ENCODE data around the gene RPS6KB2. TPM values are rescaled to one million over a fixed set of nuclear protein-coding genes. Genes with fewer than 3 reads are reported as not detected.

The RPS6KB2 gene
- total and polyA plus RNA-seq, 2 experiments from 2014 or later, result 65.0 to 105 TPM

GRCh38 chr11:67419325-67420049, 8.8 kb upstream of the RPS6KB2 start:
- Histone ChIP-seq H3K4me1 (ENCODE audit: insufficient read depth) (peaks cover 14% of the 10 kb centered on the region), H3K9me2 (replicated peaks; ENCODE audit: insufficient read depth) (no peaks in the 10 kb centered on the region), H3K36me3 (replicated peaks; ENCODE audit: insufficient read depth, low read depth) (no peaks in the 10 kb centered on the region), H3K27me3 (no peaks in the 10 kb centered on the region), H3K9me3 (ENCODE audit: low read depth) (no peaks in the 10 kb centered on the region), H4K20me1 (ENCODE audit: insufficient read depth, poor library complexity, severe bottlenecking) (no peaks in the 10 kb centered on the region), H2AFZ (no peak overlapping the region), H3K4me2 (peak overlapping the region; percentile 94), H3K27ac (no peak overlapping the region), H3K79me2 (no peaks in the 10 kb centered on the region), H3K4me3 (no peak overlapping the region)
- DNase-seq (ENCODE audit: low spot score), result no peak
- TF ChIP-seq, protein P1, sequence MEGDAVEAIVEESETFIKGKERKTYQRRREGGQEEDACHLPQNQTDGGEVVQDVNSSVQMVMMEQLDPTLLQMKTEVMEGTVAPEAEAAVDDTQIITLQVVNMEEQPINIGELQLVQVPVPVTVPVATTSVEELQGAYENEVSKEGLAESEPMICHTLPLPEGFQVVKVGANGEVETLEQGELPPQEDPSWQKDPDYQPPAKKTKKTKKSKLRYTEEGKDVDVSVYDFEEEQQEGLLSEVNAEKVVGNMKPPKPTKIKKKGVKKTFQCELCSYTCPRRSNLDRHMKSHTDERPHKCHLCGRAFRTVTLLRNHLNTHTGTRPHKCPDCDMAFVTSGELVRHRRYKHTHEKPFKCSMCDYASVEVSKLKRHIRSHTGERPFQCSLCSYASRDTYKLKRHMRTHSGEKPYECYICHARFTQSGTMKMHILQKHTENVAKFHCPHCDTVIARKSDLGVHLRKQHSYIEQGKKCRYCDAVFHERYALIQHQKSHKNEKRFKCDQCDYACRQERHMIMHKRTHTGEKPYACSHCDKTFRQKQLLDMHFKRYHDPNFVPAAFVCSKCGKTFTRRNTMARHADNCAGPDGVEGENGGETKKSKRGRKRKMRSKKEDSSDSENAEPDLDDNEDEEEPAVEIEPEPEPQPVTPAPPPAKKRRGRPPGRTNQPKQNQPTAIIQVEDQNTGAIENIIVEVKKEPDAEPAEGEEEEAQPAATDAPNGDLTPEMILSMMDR (IDR thresholded peaks at IDR 0.05; ENCODE audit: poor library complexity), result no peak
- no peak for TF ChIP-seq EZH2 (IDR thresholded peaks at IDR 0.05; ENCODE audit: borderline replicate concordance)
- no peak for TF ChIP-seq EZH2phosphoT487 (IDR thresholded peaks at IDR 0.05; ENCODE audit: low read depth, severe bottlenecking, unreplicated experiment)
- WGBS (ENCODE audit: low lambda C conversion rate, missing lambda C conversion rate), result 94% methylated on average over 21 of the region's 21 CpGs

DNA sequence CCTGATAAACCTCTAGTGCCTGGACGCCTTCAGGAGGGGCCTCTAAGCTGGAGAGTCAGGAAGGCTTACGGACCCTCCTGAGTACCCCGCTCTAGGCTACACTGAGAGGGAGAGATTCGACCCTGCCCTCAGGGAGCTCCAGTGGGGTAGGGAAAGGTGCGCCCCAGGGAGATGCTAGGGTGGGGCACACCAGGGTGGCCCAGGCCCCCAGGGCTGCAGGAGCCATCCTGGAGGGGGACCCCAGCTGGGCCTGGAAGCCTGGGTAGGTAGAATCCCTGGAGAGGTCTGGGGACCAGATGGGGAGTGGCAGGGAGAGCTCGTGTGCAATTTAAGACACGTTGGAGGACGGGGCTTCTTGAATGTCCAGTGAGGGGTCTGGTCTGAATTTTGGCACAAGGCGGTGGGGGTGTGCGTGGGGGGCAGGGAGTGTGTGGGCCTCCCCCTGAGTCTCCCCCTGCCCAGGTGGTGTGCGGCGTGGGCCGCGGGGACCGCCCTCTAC, 8.1 kb upstream of the RPS6KB2 start:
- no peaks in the 10 kb centered on the region for H3K9me3 ChIP-seq (ENCODE audit: low read depth)
- H3K4me3 ChIP-seq, result peak overlapping the region; percentile 81
- H3K27me3 ChIP-seq, result no peaks in the 10 kb centered on the region
- DNase-seq (ENCODE audit: low spot score), result no peak
- no peaks in the 10 kb centered on the region for H4K20me1 ChIP-seq (ENCODE audit: insufficient read depth, poor library complexity, severe bottlenecking)
- H3K79me2 ChIP-seq, result no peaks in the 10 kb centered on the region
- peak overlapping the region; percentile 92 for H3K27ac ChIP-seq
- peak overlapping the region; percentile 94 for H3K4me2 ChIP-seq
- no peaks in the 10 kb centered on the region for H3K36me3 ChIP-seq (replicated peaks; ENCODE audit: insufficient read depth, low read depth)
- no peak overlapping the region for H2AFZ ChIP-seq
- 57% methylated on average over 10 of the region's 15 CpGs for WGBS (ENCODE audit: low lambda C conversion rate, missing lambda C conversion rate)
- no peaks in the 10 kb centered on the region for H3K9me2 ChIP-seq (replicated peaks; ENCODE audit: insufficient read depth)
- peaks cover 10% of the 10 kb centered on the region for H3K4me1 ChIP-seq (ENCODE audit: insufficient read depth)
- TF ChIP-seq EZH2phosphoT487 (IDR thresholded peaks at IDR 0.05; ENCODE audit: low read depth, severe bottlenecking, unreplicated experiment) (no peak), EZH2 (IDR thresholded peaks at IDR 0.05; ENCODE audit: borderline replicate concordance) (no peak)
- TF ChIP-seq, protein P1 (IDR thresholded peaks at IDR 0.05; ENCODE audit: poor library complexity), result no peak

DNA sequence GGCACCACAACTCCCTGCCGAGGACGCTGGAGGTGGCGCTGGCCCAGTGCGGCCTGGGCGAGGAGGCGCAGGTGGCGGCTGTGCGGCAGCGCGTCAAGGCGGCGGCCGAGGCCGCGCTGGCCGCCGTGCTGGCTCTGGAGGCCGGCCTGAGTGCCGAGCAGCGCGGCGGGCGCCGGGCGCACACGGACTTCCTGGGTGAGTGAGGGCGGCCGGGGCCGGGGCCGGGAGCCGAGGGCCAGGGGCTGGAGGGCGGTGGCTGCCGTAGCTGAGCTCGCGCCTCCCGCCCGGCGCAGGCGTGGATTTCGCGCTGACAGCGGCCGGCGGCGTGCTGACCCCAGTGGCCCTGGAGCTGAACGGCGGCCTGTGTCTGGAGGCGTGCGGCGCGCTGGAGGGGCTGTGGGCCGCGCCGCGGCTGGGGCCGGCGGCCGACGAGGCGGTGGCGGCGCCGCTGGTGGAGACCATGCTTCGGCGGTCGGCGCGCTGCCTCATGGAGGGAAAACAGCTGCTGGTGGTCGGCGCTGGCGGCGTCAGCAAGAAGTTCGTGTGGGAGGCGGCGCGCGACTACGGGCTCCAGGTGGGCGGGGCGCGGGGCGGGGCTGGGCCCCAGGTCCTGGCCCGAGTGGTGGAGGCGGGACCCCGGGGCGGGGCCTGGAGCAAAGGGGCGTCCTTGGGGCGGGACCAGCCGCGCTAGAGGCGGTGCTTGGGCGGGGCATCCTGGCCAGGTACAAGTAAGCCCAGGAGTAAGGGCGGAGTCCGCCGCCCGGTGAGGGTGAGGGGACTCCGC, 7.5 kb upstream of the RPS6KB2 start:
- peak; percentile 99 for DNase-seq (ENCODE audit: low spot score)
- Histone ChIP-seq H4K20me1 (ENCODE audit: insufficient read depth, poor library complexity, severe bottlenecking) (no peaks in the 10 kb centered on the region), H3K9me2 (replicated peaks; ENCODE audit: insufficient read depth) (no peaks in the 10 kb centered on the region), H2AFZ (peak overlapping the region; percentile 67), H3K4me2 (peak overlapping the region; percentile 94), H3K36me3 (replicated peaks; ENCODE audit: insufficient read depth, low read depth) (no peaks in the 10 kb centered on the region), H3K9me3 (ENCODE audit: low read depth) (no peaks in the 10 kb centered on the region), H3K79me2 (no peaks in the 10 kb centered on the region), H3K27me3 (no peaks in the 10 kb centered on the region), H3K4me3 (peak overlapping the region; percentile 81), H3K4me1 (ENCODE audit: insufficient read depth) (peaks cover 8% of the 10 kb centered on the region), H3K27ac (peak overlapping the region; percentile 92)
- no peak for TF ChIP-seq EZH2phosphoT487 (IDR thresholded peaks at IDR 0.05; ENCODE audit: low read depth, severe bottlenecking, unreplicated experiment)
- no peak for TF ChIP-seq EZH2 (IDR thresholded peaks at IDR 0.05; ENCODE audit: borderline replicate concordance)
- TF ChIP-seq, protein P1 (IDR thresholded peaks at IDR 0.05; ENCODE audit: poor library complexity), result no peak
- 1% methylated on average over 65 of the region's 97 CpGs for WGBS (ENCODE audit: low lambda C conversion rate, missing lambda C conversion rate)
